ENCODE results near the gene PEX1.
"Not testable (repeated sequence)": the region's sequence is repeated elsewhere in the genome, so short reads cannot be mapped to it uniquely, and the experiment has no call there.

- not testable (repeated sequence) for TF ChIP-seq POLR2A (IDR thresholded peaks at IDR 0.05; ENCODE audit: extremely low read depth, insufficient read length); MAX (IDR thresholded peaks at IDR 0.05; ENCODE audit: low read depth, low read length)
- TF ChIP-seq, protein P1, sequence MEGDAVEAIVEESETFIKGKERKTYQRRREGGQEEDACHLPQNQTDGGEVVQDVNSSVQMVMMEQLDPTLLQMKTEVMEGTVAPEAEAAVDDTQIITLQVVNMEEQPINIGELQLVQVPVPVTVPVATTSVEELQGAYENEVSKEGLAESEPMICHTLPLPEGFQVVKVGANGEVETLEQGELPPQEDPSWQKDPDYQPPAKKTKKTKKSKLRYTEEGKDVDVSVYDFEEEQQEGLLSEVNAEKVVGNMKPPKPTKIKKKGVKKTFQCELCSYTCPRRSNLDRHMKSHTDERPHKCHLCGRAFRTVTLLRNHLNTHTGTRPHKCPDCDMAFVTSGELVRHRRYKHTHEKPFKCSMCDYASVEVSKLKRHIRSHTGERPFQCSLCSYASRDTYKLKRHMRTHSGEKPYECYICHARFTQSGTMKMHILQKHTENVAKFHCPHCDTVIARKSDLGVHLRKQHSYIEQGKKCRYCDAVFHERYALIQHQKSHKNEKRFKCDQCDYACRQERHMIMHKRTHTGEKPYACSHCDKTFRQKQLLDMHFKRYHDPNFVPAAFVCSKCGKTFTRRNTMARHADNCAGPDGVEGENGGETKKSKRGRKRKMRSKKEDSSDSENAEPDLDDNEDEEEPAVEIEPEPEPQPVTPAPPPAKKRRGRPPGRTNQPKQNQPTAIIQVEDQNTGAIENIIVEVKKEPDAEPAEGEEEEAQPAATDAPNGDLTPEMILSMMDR (IDR thresholded peaks at IDR 0.05; ENCODE audit: low read depth, low read length), result not testable (repeated sequence)
Measured at GRCh38 chr7:92468589-92468988, 59.7 kb downstream of the PEX1 start.
